ENCODE results near the gene ZBTB7C. TPM values are rescaled to one million over a fixed set of nuclear protein-coding genes. Genes with fewer than 3 reads are reported as not detected.

ZBTB7C gene
- total RNA-seq, 1 experiment from 2014 or later: 0.33 TPM

DNA sequence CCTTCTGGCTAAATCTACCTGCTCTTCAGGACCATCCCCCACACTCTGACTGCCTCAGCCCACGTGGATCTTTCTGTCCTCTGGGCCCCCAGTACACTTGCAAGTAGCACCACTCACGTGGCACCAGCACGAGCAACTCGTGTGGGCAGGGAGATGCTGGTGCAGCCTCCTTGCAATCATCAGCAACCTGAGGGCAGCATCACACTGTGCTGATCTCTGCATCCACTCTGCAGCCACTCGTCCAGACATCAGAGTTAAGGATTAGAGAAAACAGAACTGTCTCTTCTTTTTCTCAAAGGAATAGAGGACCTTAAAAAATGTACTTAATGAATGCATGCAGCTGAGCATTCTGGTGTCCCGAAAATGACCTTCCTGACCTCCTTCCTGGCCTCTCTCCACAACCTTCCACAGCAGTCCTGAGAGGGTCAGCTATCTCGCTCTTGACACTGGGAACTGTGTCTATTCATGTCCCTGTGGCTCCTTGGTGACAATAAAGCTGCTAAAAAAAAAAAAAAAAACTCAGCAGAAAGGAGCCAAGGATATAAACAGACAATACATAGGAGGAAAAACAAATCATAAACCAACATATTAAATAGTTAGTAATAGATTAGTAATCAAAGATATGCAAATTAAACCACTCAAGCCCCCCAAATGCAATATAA is 145.9 kb downstream of the ZBTB7C start:
- no peak overlapping the region for H2AFZ ChIP-seq (ENCODE audit: low read length)
- no peak overlapping the region for H4K5ac ChIP-seq (ENCODE audit: insufficient read length, low read depth, low read length)
- H3K4ac ChIP-seq (ENCODE audit: low read depth, low read length): no peak overlapping the region
- no peak for DNase-seq
- no peak overlapping the region for H2BK120ac ChIP-seq (ENCODE audit: low read depth, low read length, poor library complexity, severe bottlenecking)
- no peaks in the 10 kb centered on the region for H3K9me3 ChIP-seq (ENCODE audit: control insufficient read depth, low read depth, low read length)
- no CpG with 5 or more reads among the region's 7 CpGs for WGBS (ENCODE audit: extremely low coverage, insufficient read length, low lambda C conversion rate)
- H4K91ac ChIP-seq (ENCODE audit: insufficient read length, low read depth, low read length): no peak overlapping the region
- no peak overlapping the region; the same call in 1 of the 2 replicates for H3K14ac ChIP-seq (ENCODE audit: insufficient read depth, low read length)
- H3K9ac ChIP-seq (ENCODE audit: extremely low read depth, insufficient read length, low read length): no peak overlapping the region
- H3K56ac ChIP-seq (ENCODE audit: insufficient read length, low read depth, low read length): no peak overlapping the region
- no peak overlapping the region for H3K4me2 ChIP-seq (ENCODE audit: insufficient read depth, insufficient read length, low read length)
- H3K27me3 Mint-ChIP-seq (ENCODE audit: low read depth): no peaks in the 10 kb centered on the region
- H3K79me1 ChIP-seq (ENCODE audit: insufficient read depth, low read depth, low read length, poor library complexity, severe bottlenecking): no peaks in the 10 kb centered on the region
- no peak overlapping the region for H2BK15ac ChIP-seq (ENCODE audit: low read depth, low read length)
- H3K18ac ChIP-seq (ENCODE audit: insufficient read length, low read depth, low read length): no peak overlapping the region
- H3K9me3 Mint-ChIP-seq: peaks cover 0 to 2% of the 10 kb centered on the region in 2 experiments; a peak in 1 of 5 replicates
- no peaks in the 10 kb centered on the region for H3K79me2 ChIP-seq (ENCODE audit: insufficient read depth, low read length)
- no peaks in the 10 kb centered on the region for H4K20me1 ChIP-seq (ENCODE audit: control insufficient read depth, insufficient read depth, insufficient read length)
- no peak overlapping the region for H3K23ac ChIP-seq (ENCODE audit: insufficient read length, low read depth, low read length)
- no peak overlapping the region for H4K8ac ChIP-seq (replicated peaks; ENCODE audit: insufficient read length, low read depth, low read length)
- no peak overlapping the region for H2BK12ac ChIP-seq (ENCODE audit: insufficient read length, low read depth, low read length)
- no peak overlapping the region for H2AK5ac ChIP-seq (ENCODE audit: insufficient read length, low read length)
- no peak overlapping the region for H3K4me3 Mint-ChIP-seq
- TF ChIP-seq, protein P1, sequence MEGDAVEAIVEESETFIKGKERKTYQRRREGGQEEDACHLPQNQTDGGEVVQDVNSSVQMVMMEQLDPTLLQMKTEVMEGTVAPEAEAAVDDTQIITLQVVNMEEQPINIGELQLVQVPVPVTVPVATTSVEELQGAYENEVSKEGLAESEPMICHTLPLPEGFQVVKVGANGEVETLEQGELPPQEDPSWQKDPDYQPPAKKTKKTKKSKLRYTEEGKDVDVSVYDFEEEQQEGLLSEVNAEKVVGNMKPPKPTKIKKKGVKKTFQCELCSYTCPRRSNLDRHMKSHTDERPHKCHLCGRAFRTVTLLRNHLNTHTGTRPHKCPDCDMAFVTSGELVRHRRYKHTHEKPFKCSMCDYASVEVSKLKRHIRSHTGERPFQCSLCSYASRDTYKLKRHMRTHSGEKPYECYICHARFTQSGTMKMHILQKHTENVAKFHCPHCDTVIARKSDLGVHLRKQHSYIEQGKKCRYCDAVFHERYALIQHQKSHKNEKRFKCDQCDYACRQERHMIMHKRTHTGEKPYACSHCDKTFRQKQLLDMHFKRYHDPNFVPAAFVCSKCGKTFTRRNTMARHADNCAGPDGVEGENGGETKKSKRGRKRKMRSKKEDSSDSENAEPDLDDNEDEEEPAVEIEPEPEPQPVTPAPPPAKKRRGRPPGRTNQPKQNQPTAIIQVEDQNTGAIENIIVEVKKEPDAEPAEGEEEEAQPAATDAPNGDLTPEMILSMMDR (conservative IDR thresholded peaks at IDR 0.05): no peak
- H3K23me2 ChIP-seq (ENCODE audit: insufficient read length, low read depth, low read length, poor library complexity, severe bottlenecking): no peaks in the 10 kb centered on the region
- H3K27ac Mint-ChIP-seq: no peak overlapping the region
- H3T11ph ChIP-seq (ENCODE audit: low read length): no peak overlapping the region
- H3K4me1 Mint-ChIP-seq: no peaks in the 10 kb centered on the region
- no peak overlapping the region for H3K27ac ChIP-seq (ENCODE audit: insufficient read length, low read depth, low read length)
- no peak overlapping the region for H2BK5ac ChIP-seq (ENCODE audit: insufficient read length, low read length)
- H3K4me1 ChIP-seq (ENCODE audit: insufficient read depth, low read length): no peaks in the 10 kb centered on the region
- no peaks in the 10 kb centered on the region for H3K27me3 ChIP-seq (ENCODE audit: insufficient read depth, low read length)
- no peaks in the 10 kb centered on the region for H3K36me3 Mint-ChIP-seq (ENCODE audit: insufficient read depth in 1 of 3, low read depth in 3 of 3)
- no peak overlapping the region for H2BK20ac ChIP-seq (ENCODE audit: low read depth, low read length, poor library complexity, severe bottlenecking)

Measured in H9 (cell line).